Endothelial cell of umbilical vein (primary cell): ENCODE data around the gene CHMP4B. TPM values are rescaled to one million over a fixed set of nuclear protein-coding genes. Genes with fewer than 3 reads are reported as not detected.

Experiments used
- BruUV-seq: library from RNA; stranded (reverse); fragments of 400-500 nt; replicated peaks from 2 replicates; lab custom pipeline; 2021; lab: Mats Ljungman, UMichigan
- CTCF ChIA-PET: fragments of 300-600, 350-600 bp; sonication (Branson Sonifier 250); formaldehyde crosslinking; loops from one replicate; lab custom pipeline; 2021; ENCODE audit warnings: antibody characterized with exemption, inconsistent platforms; lab: Charles Lee
- POLR2A ChIA-PET: fragments of 300-600, 350-600 bp; sonication (Branson Sonifier 250); formaldehyde crosslinking; loops from one replicate; lab custom pipeline; 2021; ENCODE audit warnings: antibody characterized with exemption, inconsistent platforms; lab: Charles Lee
- DNase-seq: peaks from one replicate; pipeline ENCODE4 v3.0.0-alpha.2; 2011; ENCODE audit warnings: low read depth, low spot score
- FAIRE-seq: peaks from 2 replicates; lab custom pipeline; 2011; peaks lifted over from hg19 to GRCh38; lab: Jason Lieb, UNC
- H2AFZ ChIP-seq: 2 replicates; pipeline ENCODE4 v1.6.0; 2012; ENCODE audit warnings: low read depth, low read length, control low read depth, inconsistent platforms
- H3K27ac ChIP-seq: 2 replicates; pipeline ENCODE4 v1.5.1; 2011; ENCODE audit warnings: low read depth, mild to moderate bottlenecking, control low read depth, low read length, moderate library complexity; ENCODE audit not compliant: insufficient read depth
- H3K27me3 ChIP-seq, 2 experiments: 2 replicates each; pipeline versions ENCODE4 v1.6.0 to v1.6.1; 2011; ENCODE audit warnings: low read length in 2 of 2, mixed read lengths in 1 of 2; ENCODE audit not compliant: control insufficient read depth in 2 of 2, insufficient read depth in 2 of 2
- H3K36me3 ChIP-seq, 2 experiments: 2 replicates in 1 of 2; 3 replicates in 1 of 2; pipeline ENCODE4 v1.5.1; 2011; ENCODE audit warnings: low read length in 2 of 2, mild to moderate bottlenecking in 1 of 2, moderate library complexity in 1 of 2; ENCODE audit not compliant: control insufficient read depth in 2 of 2, insufficient read depth in 2 of 2; ENCODE audit errors: extremely low read depth in 1 of 2
- H3K4me1 ChIP-seq: 3 replicates; pipeline ENCODE4 v1.5.1; 2011; ENCODE audit warnings: mild to moderate bottlenecking, low read length; ENCODE audit not compliant: control insufficient read depth, insufficient read depth; ENCODE audit errors: extremely low read depth
- H3K4me2 ChIP-seq: 2 replicates; pipeline ENCODE4 v1.6.1; 2011; ENCODE audit warnings: low read length, control low read depth, mixed read lengths; ENCODE audit not compliant: insufficient read depth
- H3K4me3 ChIP-seq, 3 experiments: fragments of 200-600 bp in 1 of 3; sonication (generic), shearing (Covaris generic) in 1 of 3; replicated peaks in 1 of 3; 2 replicates each; pipeline ENCODE4 v1.5.1; 2011 to 2016; ENCODE audit warnings: control low read depth in 3 of 3, low read length in 3 of 3, mild to moderate bottlenecking in 2 of 3, inconsistent platforms in 1 of 3, low read depth in 1 of 3, moderate library complexity in 1 of 3; ENCODE audit not compliant: insufficient read depth in 1 of 3
- H3K79me2 ChIP-seq: 2 replicates; pipeline ENCODE4 v1.6.0; 2012; ENCODE audit warnings: low read length, inconsistent platforms; ENCODE audit not compliant: control insufficient read depth, insufficient read depth
- H3K9ac ChIP-seq: replicated peaks from 2 replicates; pipeline ENCODE3; 2011; ENCODE audit warnings: low read length, control low read depth; ENCODE audit not compliant: insufficient read depth; ENCODE audit errors: extremely low read depth
- H3K9me1 ChIP-seq: replicated peaks from 3 replicates; pipeline ENCODE4 v1.6.0; 2011; ENCODE audit warnings: mild to moderate bottlenecking, low read length; ENCODE audit not compliant: control insufficient read depth, insufficient read depth; ENCODE audit errors: extremely low read depth
- H3K9me3 ChIP-seq: replicated peaks from 2 replicates; pipeline ENCODE4 v1.5.1; 2012; ENCODE audit warnings: low read length, inconsistent platforms; ENCODE audit not compliant: control insufficient read depth, insufficient read depth
- H4K20me1 ChIP-seq: replicated peaks from 2 replicates; pipeline ENCODE3; 2011; ENCODE audit warnings: mild to moderate bottlenecking, low read length; ENCODE audit not compliant: control insufficient read depth, insufficient read depth; ENCODE audit errors: extremely low read depth
- EZH2 ChIP-seq: IDR thresholded peaks from 2 replicates; pipeline ENCODE4 v1.6.1; 2012; ENCODE audit warnings: borderline replicate concordance, low read depth, mild to moderate bottlenecking, moderate library complexity, low read length, inconsistent platforms; ENCODE audit not compliant: severe bottlenecking
- FOS ChIP-seq: IDR thresholded peaks from 2 replicates; pipeline ENCODE4 v1.6.1; 2011; ENCODE audit warnings: mild to moderate bottlenecking, low read length, moderate library complexity, borderline replicate concordance; ENCODE audit not compliant: insufficient read depth
- GATA2 ChIP-seq: IDR thresholded peaks from 2 replicates; pipeline ENCODE4 v1.7.0; 2011; ENCODE audit warnings: low read depth, mild to moderate bottlenecking, moderate library complexity, mixed read lengths, low read length; ENCODE audit not compliant: insufficient read length, insufficient read depth
- JUN ChIP-seq: IDR thresholded peaks from 2 replicates; pipeline ENCODE4 v1.6.1; 2011; ENCODE audit warnings: borderline replicate concordance, low read depth; ENCODE audit not compliant: insufficient read length, insufficient read depth
- MYC ChIP-seq: IDR thresholded peaks from one replicate; pipeline ENCODE4 v1.6.1; 2011; ENCODE audit warnings: mild to moderate bottlenecking, low read depth, low read length
- POLR2A ChIP-seq: IDR thresholded peaks from 2 replicates; pipeline ENCODE4 v1.6.1; 2012; ENCODE audit warnings: low read depth, mild to moderate bottlenecking, control low read depth, low read length
- POLR2AphosphoS5 ChIP-seq: IDR thresholded peaks from 2 replicates; pipeline ENCODE4 v1.6.1; 2012; ENCODE audit warnings: low read depth, mild to moderate bottlenecking, control low read depth, low read length, moderate library complexity; ENCODE audit not compliant: insufficient read depth
- dilution Hi-C: fragments of 300-500 bp; cut with MboI; formaldehyde crosslinking; loops from one replicate; pipeline ENCODE4 v1.15.0; 2019; ENCODE audit warnings: low sequenced_read_pairs; ENCODE audit not compliant: extremely low pct_ligation_motif_present
- intact Hi-C: fragments of 100-400 bp; cut with micrococcal nuclease; formaldehyde crosslinking; loops from one replicate; pipeline ENCODE4 v1.10.0; 2022
- polyA plus RNA-seq, 4 experiments: library from polyadenylated mRNA; depleted of rRNA in 3 of 4; stranded (reverse) in 3 of 4; unstranded in 1 of 4; fragments of >200 nt; gene quantifications; 2 replicates each; pipeline versions ENCODE4 v1.2.1 to v1.2.3, GENCODE V29; 2011 to 2012; ENCODE audit warnings: missing spikeins in 1 of 4
- total RNA-seq: library from RNA; stranded (reverse); gene quantifications from 2 replicates; pipeline ENCODE4 v1.2.3, GENCODE V29; 2021
- TF ChIP-seq, protein P1 (sequence below): IDR thresholded peaks from 2 replicates; pipeline ENCODE4 v1.6.1; 2011; ENCODE audit not compliant: insufficient read depth, insufficient read length
- TF ChIP-seq, protein P2 (sequence below), 2 donors: IDR thresholded peaks; 1 replicate in 1 of 2; 2 replicates in 1 of 2; pipeline ENCODE4 v1.5.1; 2011; ENCODE audit warnings: low read length in 2 of 2, mild to moderate bottlenecking in 2 of 2, moderate library complexity in 2 of 2, control low read depth in 1 of 2, inconsistent platforms in 1 of 2, low read depth in 1 of 2; ENCODE audit not compliant: insufficient read depth in 1 of 2; ENCODE audit errors: extremely low read depth in 1 of 2

CHMP4B gene
- total and polyA plus RNA-seq, 2 donors (not counting 3 experiments of a cell fraction or from before 2014, with no cell fraction given), result 64.7 to 112 TPM

DNA sequence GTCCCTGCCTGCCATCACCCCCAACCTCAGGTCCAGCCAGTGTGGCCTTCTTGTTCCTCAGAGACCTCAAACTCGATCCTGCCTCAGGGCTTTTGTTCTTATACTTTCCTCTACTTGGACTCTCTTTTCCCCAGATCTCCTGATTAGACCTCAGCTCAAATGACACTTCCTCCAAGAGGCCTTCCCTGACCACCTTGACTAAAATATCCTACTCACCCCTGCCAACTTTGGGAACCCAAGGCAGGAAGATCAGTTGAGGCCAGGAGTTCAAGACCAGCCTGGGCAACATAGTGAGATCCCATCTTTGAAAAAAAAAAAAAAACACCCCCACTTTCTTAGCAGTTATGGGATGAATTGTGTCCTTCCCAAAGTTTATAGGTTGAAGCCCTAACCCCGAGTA, 73.5 kb downstream of the CHMP4B start:
- Histone ChIP-seq H3K9me1 (no peaks in the 10 kb centered on the region), H3K9me3 (no peaks in the 10 kb centered on the region), H3K9ac (no peak overlapping the region), H3K4me3 (no peak overlapping the region), H3K27ac (no peak overlapping the region), H3K79me2 (no peaks in the 10 kb centered on the region), H3K27me3 (peaks cover 0 to 8% of the 10 kb centered on the region in 2 experiments), H3K4me2 (no peak overlapping the region), H3K36me3 (no peaks in the 10 kb centered on the region), H4K20me1 (no peaks in the 10 kb centered on the region), H3K4me1 (no peaks in the 10 kb centered on the region), H2AFZ (no peak overlapping the region)
- ChIA-PET CTCF (interaction anchor here (1.2 kb wide), 1 partner anchor 22 kb away, joined by 3 read pairs; no protein-coding TSS in a partner anchor), POLR2A (no interaction called here)
- intact Hi-C loops, result no loop called here
- dilution Hi-C loops, result no loop called here
- TF ChIP-seq POLR2AphosphoS5 (no peak), MYC (no peak), EZH2 (no peak), FOS (no peak), GATA2 (no peak), JUN (no peak), POLR2A (no peak)
- TF ChIP-seq, protein P1, sequence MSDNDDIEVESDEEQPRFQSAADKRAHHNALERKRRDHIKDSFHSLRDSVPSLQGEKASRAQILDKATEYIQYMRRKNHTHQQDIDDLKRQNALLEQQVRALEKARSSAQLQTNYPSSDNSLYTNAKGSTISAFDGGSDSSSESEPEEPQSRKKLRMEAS, result no peak
- TF ChIP-seq, protein P2, sequence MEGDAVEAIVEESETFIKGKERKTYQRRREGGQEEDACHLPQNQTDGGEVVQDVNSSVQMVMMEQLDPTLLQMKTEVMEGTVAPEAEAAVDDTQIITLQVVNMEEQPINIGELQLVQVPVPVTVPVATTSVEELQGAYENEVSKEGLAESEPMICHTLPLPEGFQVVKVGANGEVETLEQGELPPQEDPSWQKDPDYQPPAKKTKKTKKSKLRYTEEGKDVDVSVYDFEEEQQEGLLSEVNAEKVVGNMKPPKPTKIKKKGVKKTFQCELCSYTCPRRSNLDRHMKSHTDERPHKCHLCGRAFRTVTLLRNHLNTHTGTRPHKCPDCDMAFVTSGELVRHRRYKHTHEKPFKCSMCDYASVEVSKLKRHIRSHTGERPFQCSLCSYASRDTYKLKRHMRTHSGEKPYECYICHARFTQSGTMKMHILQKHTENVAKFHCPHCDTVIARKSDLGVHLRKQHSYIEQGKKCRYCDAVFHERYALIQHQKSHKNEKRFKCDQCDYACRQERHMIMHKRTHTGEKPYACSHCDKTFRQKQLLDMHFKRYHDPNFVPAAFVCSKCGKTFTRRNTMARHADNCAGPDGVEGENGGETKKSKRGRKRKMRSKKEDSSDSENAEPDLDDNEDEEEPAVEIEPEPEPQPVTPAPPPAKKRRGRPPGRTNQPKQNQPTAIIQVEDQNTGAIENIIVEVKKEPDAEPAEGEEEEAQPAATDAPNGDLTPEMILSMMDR (IDR thresholded peaks at IDR 0.05; ENCODE audit: extremely low read depth in 1 of 2, insufficient read depth in 1 of 2, low read depth in 1 of 2, low read length in 2 of 2), result no peak
- BruUV-seq, result no TSS peak
- FAIRE-seq (no peak), DNase-seq (no peak)
